ENCODE data around the gene FAM117A.
"Not testable (repeated sequence)": the region's sequence is repeated elsewhere in the genome, so short reads cannot be mapped to it uniquely, and the experiment has no call there.

The FAM117A gene

GRCh38 chr17:49739641-49740271 is 24.2 kb downstream of the FAM117A start:
- DNase-seq = peak; percentile 81

- no peak for DNase-seq
These were observed 25.3 kb downstream of the FAM117A start for GRCh38 chr17:49738456-49739163.

DNA sequence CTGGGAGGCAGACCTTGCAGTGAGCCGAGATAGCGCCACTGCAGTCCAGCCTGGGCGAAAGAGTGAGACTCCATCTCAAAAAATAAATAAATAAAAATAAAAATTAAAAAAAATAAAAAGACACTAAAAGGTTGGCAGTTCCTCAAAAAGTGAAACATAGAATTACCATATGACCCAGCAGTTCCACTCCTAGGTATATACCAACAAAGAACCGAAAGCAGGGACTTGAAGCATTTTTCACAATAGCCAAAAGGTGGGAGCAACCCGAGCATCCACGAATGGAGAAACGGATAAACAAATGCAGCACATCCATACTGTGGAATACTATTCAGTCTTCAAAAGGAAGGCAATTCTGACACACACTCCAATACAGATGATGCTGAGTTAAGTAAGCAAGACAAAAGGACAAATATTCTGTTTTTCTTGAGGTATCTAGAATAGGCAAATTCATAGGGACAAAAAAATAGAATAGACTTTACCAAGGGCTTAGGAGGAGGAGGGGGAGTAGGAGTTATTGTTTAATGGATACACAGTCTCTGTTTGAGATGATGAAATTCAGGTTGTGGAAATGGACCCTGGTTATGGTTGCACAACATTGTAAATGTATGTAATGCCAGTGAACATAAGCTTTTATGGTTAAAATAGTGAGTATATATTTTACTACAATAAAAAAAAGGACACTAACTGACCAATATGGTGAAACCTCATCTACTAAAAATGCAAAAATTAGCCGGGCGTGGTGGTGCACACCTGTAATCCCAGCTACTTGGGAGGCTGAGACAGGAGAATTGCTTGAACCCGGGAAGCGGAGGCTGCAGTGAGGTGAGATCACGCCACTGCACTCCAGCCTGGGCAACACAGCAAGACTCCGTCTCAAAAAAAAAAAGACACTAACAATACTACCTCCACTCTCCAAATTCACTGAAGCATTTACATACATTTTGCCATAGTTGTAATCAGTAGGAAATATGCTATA is 29.1 kb downstream of the FAM117A start:
- no peak for DNase-seq

GRCh38 chr17:49731435-49731831 is 32.5 kb downstream of the FAM117A start:
- DNase-seq = no peak

GRCh38 chr17:49730785-49731434 is 33.0 kb downstream of the FAM117A start:
- no peak for DNase-seq

DNA sequence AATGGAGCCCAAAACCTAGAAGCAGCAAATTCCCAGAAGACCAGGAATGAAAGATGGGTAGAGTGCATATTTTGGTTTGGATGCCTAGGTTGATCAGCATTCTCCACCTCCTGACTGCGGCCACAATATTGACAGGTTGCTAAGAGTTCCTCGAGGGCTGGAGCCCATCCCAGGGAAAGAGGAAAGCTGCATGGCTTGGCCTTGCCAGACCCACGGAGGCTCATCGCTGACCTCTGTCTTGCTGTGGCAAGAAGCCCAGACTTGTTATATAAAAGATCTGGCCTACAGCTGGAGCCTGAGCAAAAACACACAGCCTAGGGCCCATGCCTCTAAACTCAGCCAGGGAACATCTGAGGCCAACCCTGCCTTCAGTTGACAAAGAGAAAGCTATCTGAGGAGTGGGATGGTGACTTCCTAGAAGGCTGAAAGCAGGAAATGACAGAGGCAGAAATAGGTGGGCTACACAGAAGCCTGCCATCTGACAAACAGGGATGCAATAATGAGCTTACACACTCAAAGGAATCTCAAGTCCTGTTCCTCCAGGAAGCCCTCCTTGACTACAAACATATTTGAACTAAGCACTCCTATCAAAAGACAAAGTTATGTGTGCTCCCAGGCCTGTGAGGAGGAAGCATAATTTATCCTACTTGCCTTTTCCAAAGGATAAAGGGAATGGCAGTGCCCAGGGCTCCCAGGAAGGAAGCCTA is 33.7 kb downstream of the FAM117A start:
- no peak for DNase-seq

- no peak for DNase-seq
These were observed 34.9 kb downstream of the FAM117A start for GRCh38 chr17:49729069-49729468.

DNA sequence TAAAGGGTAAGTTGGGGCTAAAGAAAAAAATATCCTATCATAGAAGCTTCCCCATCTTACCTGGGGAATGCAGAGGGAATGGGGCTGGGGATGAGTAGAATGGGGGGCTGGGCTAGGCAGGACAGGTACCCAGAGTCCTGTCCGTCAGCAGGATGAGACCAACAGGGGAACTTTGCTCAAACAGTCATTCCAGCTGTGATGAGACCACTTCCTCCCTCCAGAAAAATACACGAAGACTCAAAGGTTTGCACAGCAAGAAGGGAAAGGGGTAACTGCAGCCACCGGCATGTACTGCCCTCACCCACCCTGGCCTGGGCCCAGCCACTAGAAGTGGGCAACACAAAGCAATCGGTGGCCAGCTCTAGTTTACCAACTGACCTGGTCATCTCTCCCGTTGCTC is 35.5 kb downstream of the FAM117A start:
- DNase-seq = no peak

DNA sequence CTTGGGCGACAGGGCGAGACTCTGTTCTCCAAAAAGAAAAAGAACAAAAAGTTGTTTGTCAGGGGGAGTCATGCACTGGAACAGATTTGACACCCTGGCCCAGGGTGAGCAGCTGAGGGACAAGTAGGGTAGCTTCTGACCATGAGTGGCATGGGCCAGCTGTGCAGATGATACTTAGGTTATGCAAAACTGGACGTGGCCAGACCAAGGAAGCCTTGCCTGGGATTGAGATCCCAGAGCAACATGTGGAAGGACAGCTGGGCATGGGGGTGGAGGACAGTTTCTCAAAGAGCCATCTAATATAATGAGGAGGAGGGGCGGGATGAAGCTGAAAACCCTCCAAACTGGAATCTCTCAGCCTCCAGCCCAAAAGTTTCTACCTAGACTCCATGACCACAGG is 36.6 kb downstream of the FAM117A start:
- DNase-seq = no peak

DNA sequence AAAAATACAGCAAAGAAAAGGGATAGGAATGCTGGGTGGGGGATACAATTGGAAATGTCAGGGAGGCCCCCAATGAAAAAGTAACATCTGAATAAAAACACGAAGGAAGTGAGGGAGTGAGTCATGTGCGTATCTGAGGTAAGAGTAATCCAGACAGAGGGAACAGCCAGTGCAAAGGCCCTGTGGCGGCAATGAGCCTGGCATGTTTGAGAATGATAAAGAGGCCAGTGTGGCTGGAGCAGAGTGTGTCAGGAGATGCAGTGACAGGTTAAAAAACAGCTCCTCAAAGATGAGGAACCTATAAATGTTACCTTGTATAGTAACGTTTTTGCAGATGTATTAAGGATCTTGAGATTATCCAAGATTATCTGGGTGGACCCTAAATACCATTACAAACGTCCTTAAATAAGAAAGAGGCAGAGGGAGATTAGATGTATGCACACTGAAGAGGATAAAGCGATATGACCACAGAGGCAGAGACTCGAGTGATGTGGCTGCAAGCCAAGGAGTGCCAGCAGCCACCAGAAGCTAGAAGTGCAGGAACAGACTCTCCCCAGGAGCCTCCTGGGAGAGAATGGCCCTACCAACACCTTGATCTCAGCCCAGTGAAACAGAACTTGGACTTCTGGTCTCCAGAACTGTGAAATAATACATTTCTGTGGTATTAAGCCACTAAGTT is 38.3 kb downstream of the FAM117A start:
- DNase-seq = no peak

GRCh38 chr17:49724552-49724951 is 39.4 kb downstream of the FAM117A start:
- not testable (repeated sequence) for DNase-seq

DNA sequence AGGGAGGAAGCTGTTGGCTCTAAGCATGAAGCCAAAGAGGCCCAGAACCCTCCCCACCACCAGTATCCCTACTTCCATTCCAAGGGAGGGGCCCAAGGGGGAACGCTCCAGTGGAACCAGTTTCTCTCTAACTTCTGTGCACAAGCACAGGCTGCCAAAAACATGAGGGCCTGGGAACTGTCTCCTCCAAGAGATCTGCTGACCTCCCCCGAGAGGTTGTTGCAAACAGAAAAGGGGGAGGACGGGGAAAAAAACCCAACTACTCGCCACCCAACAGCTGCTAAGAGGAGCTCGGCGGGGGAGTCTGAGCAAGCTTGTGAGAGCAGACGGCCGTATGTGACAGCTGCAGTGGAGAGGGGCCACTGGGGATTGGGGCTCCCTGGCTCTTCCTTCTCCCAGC is 40.5 kb downstream of the FAM117A start:
- no peak for DNase-seq

DNA sequence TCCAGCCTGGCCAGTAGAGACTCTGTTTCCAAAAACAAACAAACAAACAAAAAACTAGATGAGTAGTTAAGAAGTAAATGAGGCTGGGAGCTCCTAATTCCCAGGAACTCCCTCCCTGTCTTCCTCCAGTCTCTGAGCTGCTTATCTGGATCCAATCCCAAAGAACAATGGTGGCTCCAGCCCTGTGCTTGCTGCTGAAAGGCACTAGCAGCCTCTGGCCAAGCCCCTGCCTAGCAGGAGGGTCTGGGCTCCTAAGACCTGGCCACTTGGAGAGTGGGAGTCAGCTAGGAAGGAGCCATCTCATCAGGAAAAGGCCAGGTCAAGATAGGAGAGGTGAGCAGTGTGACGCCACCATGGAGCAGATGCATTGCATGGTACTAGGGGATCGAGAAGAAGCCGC is 41.9 kb downstream of the FAM117A start:
- no peak for DNase-seq

DNA sequence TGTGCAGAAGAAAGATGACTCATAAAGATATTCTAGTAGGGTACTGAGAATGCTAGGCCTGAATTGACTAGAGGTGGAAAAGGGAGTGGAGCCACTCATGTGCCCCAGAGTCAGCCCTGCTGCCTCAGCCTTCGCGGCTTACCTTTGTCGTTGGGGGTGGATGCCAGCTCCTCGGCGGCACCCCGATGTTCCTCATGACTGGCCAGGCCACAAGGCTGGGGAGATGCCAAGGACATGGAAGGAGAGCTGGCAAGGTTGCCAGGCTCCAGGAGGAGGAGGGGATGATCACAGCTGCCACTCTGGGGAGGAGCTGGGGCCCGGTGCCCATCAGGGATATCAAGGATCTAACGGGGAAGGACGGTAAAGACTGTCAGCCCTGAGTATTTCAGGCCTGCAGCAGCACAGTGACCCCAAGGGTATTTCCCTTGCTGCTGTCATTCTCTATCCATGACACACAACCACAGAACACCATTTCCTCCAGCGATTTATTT is 46.5 kb downstream of the FAM117A start:
- DNase-seq = no peak

DNA sequence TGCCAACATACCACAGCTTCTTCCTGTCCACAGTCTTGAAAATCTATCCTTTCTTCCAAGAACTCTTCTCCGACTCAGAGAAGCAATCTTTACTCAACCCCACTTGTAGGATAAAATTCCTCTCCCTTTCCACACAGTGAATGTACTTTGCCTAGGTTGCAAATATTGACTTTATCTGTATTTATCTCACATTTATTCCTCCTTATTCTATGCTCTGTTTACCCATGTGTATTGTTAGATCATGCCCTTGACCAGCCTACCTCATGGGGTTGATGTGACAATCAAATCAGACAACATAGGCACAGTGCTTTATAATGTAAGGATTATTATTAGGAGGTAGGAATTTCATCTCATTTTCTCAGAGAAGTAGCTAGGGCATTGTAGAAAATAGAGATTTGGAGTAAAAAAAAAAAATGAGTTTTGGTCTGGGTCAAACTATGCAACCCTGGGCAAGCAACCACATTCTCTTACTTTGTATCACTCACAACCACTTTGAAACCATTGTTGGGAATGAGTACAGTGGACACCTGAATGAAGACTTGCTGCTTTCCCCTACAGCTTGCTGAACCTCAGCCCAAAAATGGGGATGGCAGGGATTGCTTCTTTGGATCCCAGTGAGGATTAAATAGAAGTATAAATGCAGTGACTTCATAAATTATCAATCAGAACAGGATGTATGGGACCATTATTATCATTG is 47.1 kb downstream of the FAM117A start:
- DNase-seq = no peak

GRCh38 chr17:49715717-49716279 is 48.1 kb downstream of the FAM117A start:
- no peak for DNase-seq

GRCh38 chr17:49715216-49715615 is 48.7 kb downstream of the FAM117A start:
- no peak for DNase-seq

DNA sequence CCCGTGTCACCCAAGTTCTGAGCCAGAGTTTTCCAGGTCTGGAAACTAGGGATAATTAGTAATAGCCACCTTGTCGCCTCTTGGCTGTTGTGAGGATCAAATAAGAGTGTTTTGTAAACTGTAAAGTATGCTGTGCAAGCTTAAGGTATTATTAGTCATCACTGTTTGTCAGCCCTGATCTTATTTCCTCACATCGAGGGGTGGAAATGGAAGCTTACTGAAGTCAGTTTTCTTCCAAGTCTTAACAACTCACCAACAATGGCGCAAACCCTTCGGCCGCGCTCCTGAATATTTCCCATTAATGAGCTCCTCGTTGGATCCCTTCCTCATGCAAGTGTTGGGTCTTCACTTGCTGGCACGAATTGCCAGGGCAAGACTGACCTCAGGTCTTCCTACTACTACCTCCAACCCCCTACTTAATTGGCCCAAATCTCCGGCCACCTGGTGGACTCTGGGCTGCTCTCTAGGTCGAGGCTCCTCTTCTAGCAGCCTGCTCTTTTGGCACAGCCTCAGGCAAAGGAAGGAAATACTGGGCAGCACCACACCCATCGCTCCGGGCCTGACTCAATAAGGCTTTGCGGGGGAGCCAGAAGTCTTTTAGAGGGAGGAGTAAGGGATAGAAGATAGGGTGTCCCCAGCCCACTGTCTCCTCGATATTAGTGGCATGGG is 55.3 kb downstream of the FAM117A start:
- no peak for DNase-seq

DNA sequence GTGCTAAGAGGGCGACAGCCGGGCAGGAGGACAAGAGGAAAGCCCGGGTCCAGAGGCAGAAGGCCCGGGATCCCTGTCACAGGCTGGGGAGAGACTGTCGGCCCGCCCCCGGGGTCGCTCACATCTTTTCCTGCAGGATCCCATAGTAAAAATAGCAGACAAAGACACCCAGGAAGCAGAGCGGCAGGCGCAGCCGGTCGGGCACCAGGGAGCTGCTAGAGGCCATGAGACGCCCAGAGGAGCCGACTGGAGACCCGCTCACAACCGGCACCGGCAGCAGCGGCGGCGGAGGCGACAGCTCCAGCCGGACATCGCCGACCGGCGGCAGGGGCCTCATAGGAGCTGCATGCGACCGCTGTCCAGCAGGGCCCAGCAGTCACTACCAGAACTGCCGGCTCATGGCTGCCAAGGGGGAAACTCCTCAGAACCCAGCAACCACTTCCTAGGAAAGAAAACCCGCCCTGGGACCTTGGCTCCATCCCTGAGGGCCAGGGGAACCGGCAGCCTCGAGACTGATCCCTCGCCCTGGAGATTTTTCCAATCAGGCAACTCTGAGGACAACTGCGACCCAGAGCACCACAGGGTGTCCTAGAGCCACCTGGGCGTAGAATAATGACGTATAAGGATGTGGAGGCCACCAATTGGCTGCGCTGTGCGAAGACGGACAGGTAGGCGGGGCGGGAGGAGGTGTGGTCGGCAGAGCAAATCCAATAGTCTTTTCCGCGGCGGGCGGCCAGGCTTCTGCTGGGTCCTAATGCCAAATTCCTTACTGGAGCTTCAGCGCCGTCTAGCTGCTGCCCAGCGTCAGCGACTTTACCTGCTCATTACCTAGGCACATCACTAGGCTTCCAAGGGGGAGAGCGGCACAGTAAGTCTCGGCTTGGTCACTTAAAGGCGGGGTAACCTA is 56.1 kb downstream of the FAM117A start, which contains the start of gene SLC35B1:
Gene SLC35B1 (minus strand): TSS at position 357 of the 907 bp plus-strand sequence. CDS start 131 bp downstream, at position 226.
- DNase-seq = peak; percentile 93
